Endothelial cell of umbilical vein (primary cell): ENCODE measurements around the gene KMT5B. TPM values are rescaled to one million over a fixed set of nuclear protein-coding genes. Genes with fewer than 3 reads are reported as not detected.

Experiments
- BruUV-seq: library from RNA; stranded (reverse); fragments of 400-500 nt; replicated peaks from 2 replicates; lab custom pipeline; 2021; lab: Mats Ljungman, UMichigan
- CTCF ChIA-PET: fragments of 300-600, 350-600 bp; sonication (Branson Sonifier 250); formaldehyde crosslinking; loops from one replicate; lab custom pipeline; 2021; ENCODE audit warnings: antibody characterized with exemption, inconsistent platforms; lab: Charles Lee
- POLR2A ChIA-PET: fragments of 300-600, 350-600 bp; sonication (Branson Sonifier 250); formaldehyde crosslinking; loops from one replicate; lab custom pipeline; 2021; ENCODE audit warnings: antibody characterized with exemption, inconsistent platforms; lab: Charles Lee
- DNase-seq: peaks from one replicate; pipeline ENCODE4 v3.0.0-alpha.2; 2011; ENCODE audit warnings: low read depth, low spot score
- FAIRE-seq: peaks from 2 replicates; lab custom pipeline; 2011; peaks lifted over from hg19 to GRCh38; lab: Jason Lieb, UNC
- H2AFZ ChIP-seq: 2 replicates; pipeline ENCODE4 v1.6.0; 2012; ENCODE audit warnings: low read depth, low read length, control low read depth, inconsistent platforms
- H3K27ac ChIP-seq: 2 replicates; pipeline ENCODE4 v1.5.1; 2011; ENCODE audit warnings: low read depth, mild to moderate bottlenecking, control low read depth, low read length, moderate library complexity; ENCODE audit not compliant: insufficient read depth
- H3K27me3 ChIP-seq, 2 experiments: 2 replicates each; pipeline versions ENCODE4 v1.6.0 to v1.6.1; 2011; ENCODE audit warnings: low read length in 2 of 2, mixed read lengths in 1 of 2; ENCODE audit not compliant: control insufficient read depth in 2 of 2, insufficient read depth in 2 of 2
- H3K36me3 ChIP-seq, 2 experiments: 2 replicates in 1 of 2; 3 replicates in 1 of 2; pipeline ENCODE4 v1.5.1; 2011; ENCODE audit warnings: low read length in 2 of 2, mild to moderate bottlenecking in 1 of 2, moderate library complexity in 1 of 2; ENCODE audit not compliant: control insufficient read depth in 2 of 2, insufficient read depth in 2 of 2; ENCODE audit errors: extremely low read depth in 1 of 2
- H3K4me1 ChIP-seq: 3 replicates; pipeline ENCODE4 v1.5.1; 2011; ENCODE audit warnings: mild to moderate bottlenecking, low read length; ENCODE audit not compliant: control insufficient read depth, insufficient read depth; ENCODE audit errors: extremely low read depth
- H3K4me2 ChIP-seq: 2 replicates; pipeline ENCODE4 v1.6.1; 2011; ENCODE audit warnings: low read length, control low read depth, mixed read lengths; ENCODE audit not compliant: insufficient read depth
- H3K4me3 ChIP-seq, 3 experiments: fragments of 200-600 bp in 1 of 3; sonication (generic), shearing (Covaris generic) in 1 of 3; replicated peaks in 1 of 3; 2 replicates each; pipeline ENCODE4 v1.5.1; 2011 to 2016; ENCODE audit warnings: control low read depth in 3 of 3, low read length in 3 of 3, mild to moderate bottlenecking in 2 of 3, inconsistent platforms in 1 of 3, low read depth in 1 of 3, moderate library complexity in 1 of 3; ENCODE audit not compliant: insufficient read depth in 1 of 3
- H3K79me2 ChIP-seq: 2 replicates; pipeline ENCODE4 v1.6.0; 2012; ENCODE audit warnings: low read length, inconsistent platforms; ENCODE audit not compliant: control insufficient read depth, insufficient read depth
- H3K9ac ChIP-seq: replicated peaks from 2 replicates; pipeline ENCODE3; 2011; ENCODE audit warnings: low read length, control low read depth; ENCODE audit not compliant: insufficient read depth; ENCODE audit errors: extremely low read depth
- H3K9me1 ChIP-seq: replicated peaks from 3 replicates; pipeline ENCODE4 v1.6.0; 2011; ENCODE audit warnings: mild to moderate bottlenecking, low read length; ENCODE audit not compliant: control insufficient read depth, insufficient read depth; ENCODE audit errors: extremely low read depth
- H3K9me3 ChIP-seq: replicated peaks from 2 replicates; pipeline ENCODE4 v1.5.1; 2012; ENCODE audit warnings: low read length, inconsistent platforms; ENCODE audit not compliant: control insufficient read depth, insufficient read depth
- H4K20me1 ChIP-seq: replicated peaks from 2 replicates; pipeline ENCODE3; 2011; ENCODE audit warnings: mild to moderate bottlenecking, low read length; ENCODE audit not compliant: control insufficient read depth, insufficient read depth; ENCODE audit errors: extremely low read depth
- CTCF ChIP-seq, 2 donors: IDR thresholded peaks; 1 replicate in 1 of 2; 2 replicates in 1 of 2; pipeline ENCODE4 v1.5.1; 2011; ENCODE audit warnings: low read length in 2 of 2, mild to moderate bottlenecking in 2 of 2, moderate library complexity in 2 of 2, control low read depth in 1 of 2, inconsistent platforms in 1 of 2, low read depth in 1 of 2; ENCODE audit not compliant: insufficient read depth in 1 of 2; ENCODE audit errors: extremely low read depth in 1 of 2
- EZH2 ChIP-seq: IDR thresholded peaks from 2 replicates; pipeline ENCODE4 v1.6.1; 2012; ENCODE audit warnings: borderline replicate concordance, low read depth, mild to moderate bottlenecking, moderate library complexity, low read length, inconsistent platforms; ENCODE audit not compliant: severe bottlenecking
- FOS ChIP-seq: IDR thresholded peaks from 2 replicates; pipeline ENCODE4 v1.6.1; 2011; ENCODE audit warnings: mild to moderate bottlenecking, low read length, moderate library complexity, borderline replicate concordance; ENCODE audit not compliant: insufficient read depth
- GATA2 ChIP-seq: IDR thresholded peaks from 2 replicates; pipeline ENCODE4 v1.7.0; 2011; ENCODE audit warnings: low read depth, mild to moderate bottlenecking, moderate library complexity, mixed read lengths, low read length; ENCODE audit not compliant: insufficient read length, insufficient read depth
- JUN ChIP-seq: IDR thresholded peaks from 2 replicates; pipeline ENCODE4 v1.6.1; 2011; ENCODE audit warnings: borderline replicate concordance, low read depth; ENCODE audit not compliant: insufficient read length, insufficient read depth
- MAX ChIP-seq: IDR thresholded peaks from 2 replicates; pipeline ENCODE4 v1.6.1; 2011; ENCODE audit not compliant: insufficient read depth, insufficient read length
- MYC ChIP-seq: IDR thresholded peaks from one replicate; pipeline ENCODE4 v1.6.1; 2011; ENCODE audit warnings: mild to moderate bottlenecking, low read depth, low read length
- POLR2A ChIP-seq: IDR thresholded peaks from 2 replicates; pipeline ENCODE4 v1.6.1; 2012; ENCODE audit warnings: low read depth, mild to moderate bottlenecking, control low read depth, low read length
- POLR2AphosphoS5 ChIP-seq: IDR thresholded peaks from 2 replicates; pipeline ENCODE4 v1.6.1; 2012; ENCODE audit warnings: low read depth, mild to moderate bottlenecking, control low read depth, low read length, moderate library complexity; ENCODE audit not compliant: insufficient read depth
- dilution Hi-C: fragments of 300-500 bp; cut with MboI; formaldehyde crosslinking; loops from one replicate; pipeline ENCODE4 v1.15.0; 2019; ENCODE audit warnings: low sequenced_read_pairs; ENCODE audit not compliant: extremely low pct_ligation_motif_present
- intact Hi-C: fragments of 100-400 bp; cut with micrococcal nuclease; formaldehyde crosslinking; loops from one replicate; pipeline ENCODE4 v1.10.0; 2022
- polyA plus RNA-seq, 4 experiments: library from polyadenylated mRNA; depleted of rRNA in 3 of 4; stranded (reverse) in 3 of 4; unstranded in 1 of 4; fragments of >200 nt; gene quantifications; 2 replicates each; pipeline versions ENCODE4 v1.2.1 to v1.2.3, GENCODE V29; 2011 to 2012; ENCODE audit warnings: missing spikeins in 1 of 4
- total RNA-seq: library from RNA; stranded (reverse); gene quantifications from 2 replicates; pipeline ENCODE4 v1.2.3, GENCODE V29; 2021

Gene KMT5B
- total and polyA plus RNA-seq, 2 donors (not counting 3 experiments of a cell fraction or from before 2014, with no cell fraction given): 10.1 to 36.3 TPM

GRCh38 chr11:68215524-68216170, 2.6 kb upstream of the KMT5B start:
- no peaks in the 10 kb centered on the region for H3K36me3 ChIP-seq
- no peaks in the 10 kb centered on the region for H3K9me1 ChIP-seq
- TF ChIP-seq POLR2AphosphoS5 (no peak), GATA2 (no peak), EZH2 (no peak), JUN (no peak), MYC (no peak), POLR2A (no peak), CTCF (IDR thresholded peaks at IDR 0.05; ENCODE audit: extremely low read depth in 1 of 2, insufficient read depth in 1 of 2, low read depth in 1 of 2, low read length in 2 of 2) (no peak), FOS (no peak), MAX (no peak)
- peaks cover 5% of the 10 kb centered on the region for H4K20me1 ChIP-seq
- H2AFZ ChIP-seq: no peak overlapping the region
- no peak for FAIRE-seq
- no peak for DNase-seq
- dilution Hi-C loops (no loop called here), intact Hi-C loops (no loop called here)
- peaks cover 13% of the 10 kb centered on the region for H3K4me1 ChIP-seq
- ChIA-PET POLR2A (no interaction called here), CTCF (interaction anchor here (0.9 kb wide), 1 partner anchor 10 kb away, joined by 4 read pairs; no protein-coding TSS in a partner anchor)
- H3K9me3 ChIP-seq: no peaks in the 10 kb centered on the region
- peaks cover 20% of the 10 kb centered on the region for H3K79me2 ChIP-seq
- no TSS peak for BruUV-seq
- H3K4me2 ChIP-seq: no peak overlapping the region
- peaks cover 6% of the 10 kb centered on the region in 2 experiments for H3K27me3 ChIP-seq
- H3K4me3 ChIP-seq: no peak overlapping the region
- H3K9ac ChIP-seq: no peak overlapping the region
- H3K27ac ChIP-seq: no peak overlapping the region
